NOMO-1 treated with dmso at 0.1 percent for 144 hours (cell line): ENCODE measurements around the gene ETFDH.

Experiments
- DNase-seq: peaks from one replicate; lab custom pipeline; 2025; ENCODE audit not compliant: unreplicated experiment; lab: John Stamatoyannopoulos, UW

ETFDH gene

DNA sequence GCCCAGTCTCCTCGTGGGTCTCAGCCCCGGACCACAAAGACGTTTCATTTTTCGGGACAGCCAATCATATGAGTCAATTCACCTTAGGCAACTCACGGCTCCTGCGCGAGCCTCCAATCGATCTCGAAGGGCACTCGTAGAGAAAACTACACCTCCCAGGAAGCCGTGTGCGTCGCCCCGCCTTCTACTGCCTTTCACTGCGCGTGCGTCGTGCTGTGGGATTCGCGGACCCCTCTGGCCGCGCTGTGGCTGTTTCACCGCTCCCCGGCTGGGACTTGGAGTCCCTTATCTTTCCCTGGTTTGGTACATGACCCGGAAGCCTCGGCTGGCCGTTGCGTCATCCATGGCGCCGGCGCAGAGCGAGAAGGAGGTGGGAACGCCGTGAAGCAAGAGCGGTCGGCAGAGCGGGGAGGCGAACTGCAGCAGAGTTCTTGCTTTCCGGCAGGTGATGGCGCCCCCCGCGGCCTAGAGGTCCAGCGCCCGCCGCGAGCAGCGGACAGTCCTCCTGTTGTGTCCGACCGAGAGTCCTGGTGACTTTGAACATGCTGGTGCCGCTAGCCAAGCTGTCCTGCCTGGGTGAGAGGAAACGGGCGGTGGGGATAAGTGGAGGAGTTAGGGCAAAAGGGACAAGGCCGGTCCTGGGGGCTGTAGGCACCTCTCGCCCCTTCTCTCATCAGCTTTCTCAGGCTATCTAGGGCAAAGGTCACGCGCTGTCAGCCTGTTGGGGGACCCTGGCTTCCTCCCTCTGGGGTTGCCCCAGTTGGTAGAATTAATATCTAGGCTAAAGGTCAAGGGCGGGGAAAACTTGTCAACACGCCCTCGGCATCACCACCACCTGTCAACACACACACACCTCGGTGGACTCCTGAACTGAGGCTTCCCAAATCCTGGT lies at the start of gene ETFDH:
Gene ETFDH (plus strand): TSS at position 382 of the 892 bp plus-strand sequence. CDS start 161 bp downstream, at position 543.
- peak; percentile 100 for DNase-seq

DNA sequence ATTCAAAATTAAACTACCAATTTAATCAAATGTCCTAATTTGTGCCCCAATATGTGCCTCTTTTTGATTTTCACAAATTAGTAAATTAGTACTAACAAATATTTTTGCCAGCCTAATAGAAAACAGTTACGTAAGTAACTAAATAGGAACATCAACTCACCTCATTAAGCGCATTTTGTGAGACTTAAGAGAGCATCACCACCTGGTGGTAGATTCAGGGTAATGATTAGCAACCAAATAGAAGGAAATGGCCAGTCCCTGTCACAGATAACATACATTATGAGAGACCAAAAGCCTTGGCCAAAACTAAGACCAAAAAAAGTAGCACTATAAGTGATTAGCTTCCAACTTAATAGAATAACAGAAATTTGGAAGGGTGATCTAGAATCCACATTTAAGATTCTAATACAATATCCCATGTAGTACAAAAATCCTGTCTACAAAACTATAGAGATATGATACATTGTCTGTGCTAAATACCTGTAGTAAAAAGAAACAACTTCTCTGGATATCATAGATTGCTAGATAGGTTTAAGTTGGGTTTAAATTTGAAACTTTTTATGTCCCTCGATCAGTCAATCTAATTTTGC lies 47.1 kb upstream of the ETFDH start:
- DNase-seq, result peak; percentile 41

DNA sequence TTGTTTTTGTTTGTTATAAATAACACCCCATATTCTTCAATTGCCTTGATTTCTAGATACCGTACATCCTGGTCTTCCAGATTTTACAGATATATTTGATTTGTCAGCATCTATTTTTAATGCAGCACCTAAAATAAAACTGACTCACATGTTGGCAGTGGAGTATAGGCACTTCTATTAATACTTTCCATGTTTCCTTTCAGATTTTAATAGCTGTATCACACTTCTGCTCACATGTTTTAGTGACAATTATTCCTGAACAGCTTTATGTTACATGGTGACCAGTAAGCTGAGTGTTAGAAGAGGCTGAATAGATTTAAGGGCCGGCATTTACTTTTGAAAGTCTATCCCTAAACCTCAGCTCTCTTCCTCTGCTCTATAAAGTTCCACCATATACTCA lies 46.6 kb upstream of the ETFDH start:
- no peak for DNase-seq

- DNase-seq, result no peak
Observed at GRCh38 chr4:158630893-158631292, 41.2 kb upstream of the ETFDH start.

DNA sequence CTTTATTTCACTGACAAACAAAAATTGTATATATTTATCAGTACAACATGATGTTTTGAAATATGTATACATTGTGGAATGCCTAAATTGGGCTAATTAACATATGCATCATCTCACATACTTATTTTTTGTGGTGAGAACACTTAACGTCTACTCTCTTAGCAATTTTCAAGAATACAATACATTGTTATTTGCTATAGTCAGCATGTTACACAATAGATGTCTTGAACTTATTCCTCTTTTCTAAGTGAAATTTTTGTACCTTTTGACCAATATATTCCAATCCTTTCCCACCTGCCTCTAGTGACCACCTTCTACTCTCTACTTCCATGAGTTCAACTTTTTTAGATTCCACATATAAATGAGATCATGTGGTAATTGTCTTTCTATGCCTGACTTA lies 35.5 kb upstream of the ETFDH start:
- DNase-seq, result no peak

- DNase-seq, result no peak
Observed at GRCh38 chr4:158644356-158644755, 27.7 kb upstream of the ETFDH start.

GRCh38 chr4:158644760-158645159 lies 27.3 kb upstream of the ETFDH start:
- no peak for DNase-seq

DNA sequence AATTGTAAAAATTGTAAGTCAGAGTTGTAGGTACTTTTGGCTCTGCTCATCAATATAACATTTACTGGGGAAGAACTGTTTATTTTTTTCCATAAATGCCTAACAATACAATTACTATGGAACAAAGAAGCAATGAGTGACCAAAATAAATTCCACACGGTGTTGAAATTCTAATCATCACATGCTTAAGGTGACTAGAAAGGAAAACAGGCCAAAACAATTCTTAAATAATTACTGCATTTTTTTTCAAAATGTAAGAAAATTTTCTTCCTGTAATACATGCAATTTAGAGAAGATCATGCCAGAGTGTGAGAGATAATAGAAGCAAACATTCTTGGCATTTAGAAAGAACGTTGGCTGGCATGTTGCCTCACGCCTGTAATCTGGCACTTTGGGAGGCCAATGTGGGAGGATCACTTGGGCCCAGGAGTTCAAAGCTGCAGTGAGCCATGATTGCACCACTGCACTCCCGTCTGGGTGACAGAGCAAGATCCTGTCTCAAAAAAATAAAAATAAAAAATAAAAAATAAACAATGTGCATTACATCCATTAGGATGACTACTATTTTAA lies 22.9 kb upstream of the ETFDH start:
- DNase-seq, result no peak

DNA sequence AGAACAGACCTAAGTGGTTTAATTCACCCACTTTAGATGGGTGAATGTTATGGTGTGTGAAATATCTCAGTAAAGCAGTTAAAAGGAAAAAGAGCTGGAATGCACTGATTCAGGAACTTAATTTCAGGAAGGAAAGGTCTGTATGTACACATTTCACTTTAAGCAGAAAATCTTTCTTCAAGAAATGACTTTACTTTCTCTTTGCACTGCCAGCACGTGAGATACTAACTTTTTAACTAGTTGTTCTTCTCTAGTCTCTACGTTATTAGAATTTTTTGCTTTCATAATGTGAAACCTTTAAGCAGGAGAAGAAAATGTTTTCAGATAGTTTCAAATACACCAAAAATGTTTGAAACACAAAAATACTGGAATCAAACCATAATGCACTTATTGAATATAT lies 19.2 kb upstream of the ETFDH start:
- no peak for DNase-seq

- no peak for DNase-seq
Observed at GRCh38 chr4:158656439-158656838, 15.7 kb upstream of the ETFDH start.

DNA sequence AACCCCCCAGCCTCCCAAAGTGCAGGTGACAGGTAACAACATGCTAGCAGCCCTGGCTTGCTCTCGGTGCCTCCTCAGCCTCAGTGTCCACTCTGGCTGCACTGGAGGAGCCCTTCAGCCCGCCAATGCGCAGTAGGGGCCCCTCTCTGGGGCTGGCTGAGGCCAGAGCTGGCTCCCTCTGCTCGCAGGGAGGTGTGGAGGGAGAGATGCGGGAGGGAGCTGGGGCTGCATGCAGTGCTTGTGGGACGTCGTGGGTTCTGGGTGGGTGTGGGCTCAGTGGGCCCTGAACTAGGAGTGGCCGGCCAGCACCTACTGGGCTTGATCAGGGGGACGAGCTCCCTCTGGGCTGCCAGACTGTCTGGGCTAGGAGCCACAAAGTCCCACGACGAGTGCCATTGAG lies 14.8 kb upstream of the ETFDH start:
- DNase-seq, result no peak

- DNase-seq, result peak; percentile 19
Observed at GRCh38 chr4:158663255-158663654, 8.8 kb upstream of the ETFDH start.

DNA sequence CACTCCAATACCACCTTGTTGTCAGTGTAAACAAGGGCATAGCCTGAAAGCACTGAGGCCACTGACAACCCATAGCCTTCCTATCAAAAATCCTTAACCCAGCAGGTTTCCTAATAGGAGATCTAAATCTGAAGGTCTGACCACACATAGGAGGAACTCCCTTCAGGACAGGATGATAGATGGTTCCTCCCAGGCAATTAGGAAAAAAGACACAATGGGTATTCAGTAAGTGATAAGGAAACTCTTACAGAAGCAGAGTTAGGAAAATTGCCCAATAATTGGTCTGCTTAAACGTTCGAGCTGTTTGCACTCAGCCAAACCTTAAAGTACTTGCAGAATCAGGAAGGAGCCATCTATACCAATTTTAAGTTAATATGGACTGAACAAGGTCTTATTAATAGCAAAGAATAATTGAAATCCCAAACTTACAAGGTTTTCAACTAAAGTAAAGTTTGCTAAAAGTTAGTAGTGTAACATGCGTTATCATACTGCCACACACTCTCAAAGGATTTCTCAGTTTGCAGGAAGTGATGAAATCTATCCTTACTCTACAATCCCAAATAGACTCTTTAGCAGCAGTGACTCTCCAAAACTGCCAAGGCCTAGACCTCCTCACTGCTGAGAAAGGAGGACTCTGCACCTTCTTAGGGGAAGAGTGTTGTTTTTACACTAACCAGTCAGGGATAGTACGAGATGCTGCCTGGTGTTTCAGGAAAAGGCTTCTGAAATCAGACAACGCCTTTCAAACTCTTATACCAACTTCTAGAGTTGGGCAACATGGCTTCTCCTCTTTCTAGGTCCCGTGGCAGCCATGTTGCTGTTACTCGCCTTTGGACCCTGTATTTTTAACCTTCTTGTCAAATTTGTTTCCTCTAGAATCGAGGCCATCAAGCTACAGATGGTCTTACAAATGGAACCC lies 8.1 kb upstream of the ETFDH start:
- peak; percentile 33 for DNase-seq

DNA sequence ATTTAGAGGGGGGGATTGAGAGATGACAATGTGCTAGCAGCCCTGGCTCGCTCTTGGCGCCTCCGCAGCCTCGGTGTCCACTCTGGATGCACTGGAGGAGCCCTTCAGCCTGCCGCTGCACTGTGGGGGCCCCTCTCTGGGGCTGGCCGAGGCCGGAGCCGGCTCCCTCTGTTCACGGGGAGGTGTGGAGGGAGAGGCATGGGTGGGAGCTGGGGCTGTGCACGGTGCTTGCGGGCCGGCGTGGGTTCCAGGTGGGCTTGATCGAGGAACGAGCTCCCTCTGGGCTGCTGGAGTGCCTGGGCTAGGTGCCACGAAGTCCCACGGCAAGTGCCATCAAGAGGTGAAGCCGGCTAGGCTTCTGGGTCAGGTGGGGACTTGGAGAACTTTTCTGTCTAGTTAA lies 7.3 kb upstream of the ETFDH start:
- DNase-seq, result no peak

- DNase-seq, result no peak
Observed at GRCh38 chr4:158666892-158667291, 5.2 kb upstream of the ETFDH start.

DNA sequence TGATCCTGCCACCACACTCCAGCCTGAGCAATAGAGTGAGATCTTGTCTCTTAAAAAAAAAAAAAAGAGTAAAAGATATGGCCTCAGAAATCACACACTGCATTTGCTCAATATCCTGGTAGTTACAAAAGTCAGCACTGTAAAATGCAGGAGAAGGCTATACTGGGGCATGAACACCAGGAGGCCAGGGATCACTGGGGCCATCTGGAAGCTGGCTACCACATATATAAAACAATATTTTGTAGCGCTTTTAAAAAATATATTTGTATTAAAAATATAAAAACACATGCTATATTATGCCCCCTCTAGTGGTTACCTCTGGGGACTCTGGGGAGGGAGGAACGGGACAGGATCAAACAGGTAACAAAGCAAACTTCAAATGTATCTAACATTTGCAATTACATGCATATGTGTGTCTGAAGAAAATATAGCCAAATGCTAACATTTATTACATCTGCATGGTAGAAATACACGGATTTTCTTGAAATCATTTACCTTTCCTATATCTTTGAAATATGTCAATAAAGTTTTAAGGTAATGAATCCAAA lies 4.4 kb upstream of the ETFDH start:
- DNase-seq, result peak; percentile 34

GRCh38 chr4:158669310-158669709 lies 2.8 kb upstream of the ETFDH start:
- no peak for DNase-seq

- DNase-seq, result peak; percentile 18
Observed at GRCh38 chr4:158670975-158671664, 976 bp upstream of the ETFDH start.

- no peak for DNase-seq
Observed at GRCh38 chr4:158671665-158671914, 506 bp upstream of the ETFDH start, which contains the start of gene C4orf46. Gene C4orf46, minus strand, starts transcription at chr4:158671887. Its CDS starts 86 bp downstream, at chr4:158671801.

DNA sequence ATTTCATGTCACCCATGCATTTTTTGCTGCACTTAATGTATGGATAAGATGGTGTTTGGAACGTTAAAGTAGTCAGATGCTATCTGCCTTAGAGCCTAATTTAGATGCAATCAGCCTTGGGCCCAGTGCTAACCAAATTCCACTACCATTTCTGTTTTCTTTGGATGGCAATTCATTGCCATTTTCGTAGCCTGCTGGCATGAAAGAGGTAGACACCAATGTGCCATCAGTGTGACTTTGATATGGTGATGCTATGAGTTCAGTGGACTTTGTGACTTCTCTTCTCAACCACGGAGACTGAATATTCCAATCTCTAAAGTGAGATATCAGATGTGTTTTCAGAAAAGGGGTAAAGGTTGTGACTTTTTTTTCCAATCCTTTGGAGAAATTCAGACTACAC lies 1.5 kb downstream of the ETFDH start:
- no peak for DNase-seq
